Rectal smooth muscle tissue (tissue), 1 donor: Measurements from ENCODE around the gene ZFYVE19.

Experiments used
- H3K27ac ChIP-seq: one replicate; pipeline ENCODE4 v1.7.0; 2013; ENCODE audit warnings: low read depth, low read length, inconsistent platforms
- H3K27me3 ChIP-seq: one replicate; pipeline ENCODE4 v1.7.0; 2013; ENCODE audit warnings: low read length; ENCODE audit not compliant: control insufficient read depth, insufficient read depth
- H3K36me3 ChIP-seq: one replicate; pipeline ENCODE4 v1.7.0; 2013; ENCODE audit warnings: low read length; ENCODE audit not compliant: control insufficient read depth, insufficient read depth
- H3K4me1 ChIP-seq: one replicate; pipeline ENCODE4 v1.7.0; 2013; ENCODE audit warnings: low read length; ENCODE audit not compliant: control insufficient read depth, insufficient read depth
- H3K4me3 ChIP-seq: one replicate; pipeline ENCODE4 v1.7.0; 2013; ENCODE audit warnings: low read length
- H3K9ac ChIP-seq: one replicate; pipeline ENCODE4 v1.7.0; 2013; ENCODE audit warnings: low read length

ZFYVE19 gene

DNA sequence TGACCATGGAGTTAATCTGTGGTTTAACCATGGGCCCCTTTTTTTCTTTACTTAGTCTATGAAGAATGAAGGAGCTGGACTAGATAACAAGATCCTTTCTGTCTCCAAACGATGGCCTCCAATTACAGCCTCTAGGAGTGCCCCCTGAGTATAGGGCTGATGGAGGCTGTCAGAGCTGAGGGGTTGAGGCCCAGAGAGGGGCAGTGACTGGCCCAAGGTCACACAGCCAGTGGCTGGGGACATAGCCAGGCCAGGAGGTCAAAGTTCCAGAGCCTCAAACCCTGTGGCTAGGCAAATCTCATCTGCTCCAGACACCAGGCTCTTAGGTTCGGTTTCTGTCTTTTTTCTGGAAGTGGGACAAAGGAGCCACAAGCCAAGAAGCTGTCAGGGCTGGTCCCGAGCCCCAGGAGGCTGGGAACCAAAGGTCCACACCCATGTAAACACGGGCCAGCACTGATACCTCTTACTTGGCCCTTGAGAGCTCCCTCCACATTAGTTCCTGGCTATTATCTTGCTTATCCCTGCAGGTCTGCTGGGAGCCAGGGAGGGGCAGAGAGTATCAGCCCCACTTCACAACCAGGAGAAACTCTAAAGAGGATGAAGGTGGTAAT is 56.9 kb downstream of the ZFYVE19 start:
- Histone ChIP-seq H3K4me3 (no peak overlapping the region), H3K27ac (no peak overlapping the region), H3K27me3 (no peaks in the 10 kb centered on the region), H3K4me1 (no peaks in the 10 kb centered on the region), H3K36me3 (no peaks in the 10 kb centered on the region), H3K9ac (no peak overlapping the region)
